SIG-M5 (cell line): Measurements from ENCODE around the gene SH3PXD2A.
"Not testable (repeated sequence)": the region's sequence is repeated elsewhere in the genome, so short reads cannot be mapped to it uniquely, and the experiment has no call there.

Experiments
- DNase-seq: peaks from one replicate; lab custom pipeline; 2025; lab: John Stamatoyannopoulos, UW

The SH3PXD2A gene

DNA sequence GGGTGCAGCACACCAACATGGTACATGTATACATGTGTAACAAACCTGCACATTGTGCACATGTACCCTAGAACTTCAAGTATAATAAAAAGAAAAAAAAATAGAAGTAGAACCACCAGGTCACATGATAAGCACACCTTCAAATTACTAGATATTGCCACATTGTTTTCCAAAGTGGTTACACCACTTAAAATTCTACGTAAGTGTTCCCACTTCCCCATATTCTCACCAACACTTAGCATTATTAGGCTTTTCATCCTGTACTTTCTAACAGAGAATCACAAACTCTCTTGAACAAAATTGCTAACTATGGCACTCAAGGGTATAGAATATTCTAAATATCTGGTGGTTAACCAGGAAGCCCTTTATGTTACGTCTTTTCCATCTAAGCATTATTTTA lies 22.6 kb downstream of the SH3PXD2A start:
- DNase-seq, result no peak

DNA sequence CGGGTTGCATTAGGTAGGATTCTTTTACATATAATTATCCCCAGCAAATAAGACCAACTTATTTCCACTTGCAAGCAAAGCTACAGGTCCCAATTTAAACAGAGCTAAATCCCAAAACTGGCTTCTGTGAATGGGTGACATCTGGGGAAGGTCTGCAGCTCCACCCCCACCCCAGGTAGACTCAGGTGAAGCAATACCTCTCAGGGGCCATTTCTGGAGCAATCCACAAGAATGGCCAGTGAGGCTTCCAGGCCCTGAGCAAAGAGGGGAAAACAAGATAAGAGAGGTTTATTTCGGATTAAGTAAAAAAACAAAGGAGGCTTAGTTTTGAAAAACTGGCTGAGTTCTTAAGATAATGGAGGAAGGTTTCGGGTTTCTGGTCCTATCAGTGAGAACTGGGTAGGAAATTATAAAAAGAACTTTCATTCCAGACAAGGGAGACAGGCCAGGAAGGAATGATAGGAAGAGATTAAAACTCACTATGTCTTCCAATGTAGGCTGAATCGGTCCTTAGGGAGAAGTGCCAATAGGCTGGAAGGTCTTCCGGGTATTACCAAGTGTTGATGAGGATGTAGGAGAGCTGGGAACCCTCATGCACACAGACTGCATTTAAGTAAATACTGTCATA lies 25.4 kb downstream of the SH3PXD2A start:
- no peak for DNase-seq

DNA sequence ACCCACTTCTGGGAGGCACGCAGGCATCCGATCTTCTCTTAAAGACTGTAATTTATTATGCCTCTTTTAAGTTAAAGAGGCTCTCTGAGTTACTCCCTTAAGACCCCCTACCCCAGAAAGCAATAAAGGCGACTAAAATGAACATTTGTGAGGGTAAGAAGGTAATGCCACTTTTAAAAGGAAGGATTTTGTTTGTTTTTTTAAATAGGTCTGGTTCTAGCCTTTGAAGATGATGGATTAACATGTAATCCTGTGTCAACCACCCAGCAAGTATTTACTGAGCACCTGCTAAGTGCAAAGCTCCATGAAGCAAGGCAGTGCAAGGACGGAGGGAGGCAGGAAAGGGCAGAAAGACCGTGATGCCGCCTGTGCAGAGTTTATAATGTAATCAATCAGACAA lies 26.1 kb downstream of the SH3PXD2A start:
- no peak for DNase-seq

DNA sequence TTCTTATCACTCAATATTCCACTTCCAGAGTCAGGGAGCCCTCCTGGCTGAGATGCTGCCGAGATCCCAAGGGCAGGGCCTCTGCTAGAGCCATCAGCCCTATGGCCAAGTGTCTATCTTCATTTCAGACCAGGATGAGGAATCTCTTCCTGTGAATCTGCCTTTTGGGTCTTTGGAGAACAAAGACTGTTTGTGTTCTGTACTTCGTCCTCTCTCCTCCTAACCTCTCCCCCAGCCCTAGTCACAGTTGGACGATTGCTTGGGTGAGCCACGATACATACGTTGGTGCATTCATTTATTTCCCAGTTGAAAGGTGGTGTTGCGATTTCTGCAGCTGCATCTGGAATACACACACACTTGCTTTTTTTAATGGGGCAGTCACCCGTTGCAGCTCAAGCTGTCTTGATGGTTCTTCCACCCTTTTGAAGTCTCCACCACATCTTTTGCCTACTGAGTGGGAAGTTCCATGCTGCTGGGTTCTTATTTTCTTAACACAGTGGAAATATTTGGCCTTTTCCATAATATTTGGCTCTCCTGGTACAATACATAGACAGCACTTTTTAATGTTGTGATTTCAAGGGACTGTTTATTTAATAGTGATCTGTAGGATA lies 26.7 kb downstream of the SH3PXD2A start:
- DNase-seq, result no peak

DNA sequence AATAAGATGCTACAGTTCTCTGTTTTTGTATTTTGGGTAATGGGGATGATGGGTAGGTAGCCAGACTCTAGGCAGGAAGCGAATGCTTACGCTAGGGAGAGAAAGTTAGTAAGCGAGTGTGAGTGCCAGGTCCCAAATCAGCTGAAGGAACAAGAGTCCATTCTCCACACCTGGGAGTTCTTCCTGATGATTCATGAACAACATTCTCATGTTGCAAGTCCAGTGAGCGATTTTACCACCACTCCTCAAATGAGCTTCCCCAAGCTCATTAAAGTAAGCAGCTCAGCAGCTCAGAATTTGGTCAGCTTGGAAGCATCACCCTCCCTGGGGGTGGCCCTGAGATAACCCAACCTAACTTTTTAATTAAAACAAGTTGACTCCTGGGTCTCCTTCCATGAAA lies 27.3 kb downstream of the SH3PXD2A start:
- DNase-seq, result no peak

DNA sequence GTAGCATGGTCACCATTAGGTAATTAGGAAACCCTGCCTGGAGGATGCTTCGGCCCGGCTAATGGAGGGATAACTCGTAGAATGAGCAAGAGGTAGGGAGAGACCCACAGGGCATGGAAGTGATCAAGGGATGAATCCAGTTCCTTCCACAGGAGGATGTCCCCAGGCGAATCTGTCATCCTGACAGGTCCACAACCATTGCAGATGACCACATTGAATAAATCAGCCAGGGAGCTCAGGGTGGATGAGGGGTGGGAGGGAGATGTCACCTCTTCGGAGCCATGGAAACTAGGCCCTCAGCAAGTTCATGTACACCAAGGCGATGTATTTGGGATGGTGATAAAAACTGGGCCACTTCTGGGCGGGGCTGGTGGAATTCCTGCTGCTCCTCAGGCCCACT lies 28.5 kb downstream of the SH3PXD2A start:
- DNase-seq, result no peak

DNA sequence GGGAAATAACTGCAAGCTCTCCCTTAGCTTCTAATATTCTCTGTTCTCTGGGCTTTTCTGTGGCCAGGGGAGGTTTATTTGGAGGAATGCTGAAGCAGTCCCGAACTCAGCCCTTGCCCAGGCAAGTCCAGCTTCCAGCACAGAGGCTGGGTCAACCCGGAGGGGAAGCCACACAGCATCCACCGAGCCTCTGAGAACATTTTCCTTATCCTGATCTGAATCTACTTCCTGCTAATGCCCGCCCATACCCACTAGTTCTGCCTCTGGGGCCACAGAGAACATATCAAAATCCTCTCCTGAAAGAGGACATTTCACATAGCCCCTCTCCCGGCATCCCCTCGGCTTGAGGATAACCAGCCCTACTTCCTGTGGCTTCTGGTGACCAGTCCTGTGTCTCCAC lies 31.1 kb downstream of the SH3PXD2A start:
- DNase-seq, result no peak

DNA sequence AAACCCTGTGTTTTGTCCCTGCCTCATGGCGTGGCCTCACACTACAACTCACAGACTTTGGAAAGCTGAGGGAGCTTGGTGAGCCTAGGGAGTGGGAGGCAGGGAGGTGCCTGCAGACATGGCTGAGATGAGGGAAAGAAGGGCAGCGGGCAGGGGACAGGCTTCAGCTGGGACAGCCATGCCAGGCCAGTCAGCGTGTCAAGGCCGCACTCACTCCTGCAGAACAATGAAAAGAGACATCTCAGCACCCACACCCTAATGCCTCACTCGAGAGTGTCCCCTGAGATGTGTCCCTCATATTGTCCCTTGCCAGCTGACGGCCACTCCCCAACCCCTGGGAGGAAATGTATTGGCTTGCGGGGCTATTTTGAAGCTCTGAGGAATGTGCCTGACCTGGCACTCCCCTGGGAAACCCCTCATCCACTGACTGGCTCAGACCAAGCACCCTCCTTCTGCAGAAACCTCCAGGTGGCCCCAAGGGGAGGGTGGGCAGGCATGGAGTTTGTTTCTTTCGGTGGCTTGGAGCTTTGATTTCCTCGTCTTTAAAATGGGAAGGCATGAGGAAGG lies 31.6 kb downstream of the SH3PXD2A start:
- no peak for DNase-seq

DNA sequence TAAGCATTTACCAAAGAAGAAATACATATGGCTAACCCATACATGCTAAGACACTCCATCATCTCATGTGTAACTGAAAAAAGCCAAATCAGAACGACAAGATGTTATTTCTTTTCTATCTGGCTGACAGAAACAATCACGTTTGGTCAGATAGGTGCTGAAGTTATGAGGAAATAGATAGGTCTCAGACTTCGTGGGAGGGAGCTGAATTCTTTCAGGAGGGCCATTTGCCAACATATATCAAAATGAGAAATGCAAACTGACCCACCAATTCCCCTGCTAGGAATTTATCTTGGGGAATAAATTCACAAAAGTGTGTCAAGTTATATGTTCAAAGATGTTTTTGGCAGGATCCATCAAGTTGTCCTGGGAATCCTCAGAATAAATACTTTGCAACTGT lies 32.6 kb downstream of the SH3PXD2A start:
- DNase-seq, result no peak

DNA sequence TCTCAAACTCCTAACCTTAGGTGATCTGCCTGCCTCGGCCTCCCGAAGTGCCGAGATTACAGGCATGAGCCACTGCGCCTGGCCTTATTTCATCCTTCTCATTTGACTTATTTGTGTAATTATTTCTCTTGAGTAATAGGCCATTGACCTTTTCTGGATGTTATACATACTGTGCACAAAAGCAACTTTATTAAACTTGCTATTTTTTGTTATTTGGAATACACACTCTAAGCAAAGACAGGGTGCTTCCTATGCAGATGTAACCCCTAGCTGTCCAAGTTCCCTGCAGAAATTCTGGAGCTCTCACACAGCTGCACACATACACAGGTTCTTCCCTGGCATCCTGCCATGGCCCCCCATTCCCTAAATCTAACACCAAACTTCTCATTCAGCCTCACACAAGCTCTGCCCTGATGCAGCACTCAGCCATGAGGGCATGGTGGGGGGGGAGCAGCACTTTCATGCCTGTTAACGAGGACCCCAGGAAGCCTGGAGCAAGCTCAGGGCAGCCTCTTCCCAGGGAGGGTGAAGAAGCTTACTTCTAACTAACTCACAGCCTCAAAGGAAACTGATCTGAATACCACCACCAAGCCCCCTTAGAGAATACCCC lies 33.2 kb downstream of the SH3PXD2A start:
- no peak for DNase-seq

DNA sequence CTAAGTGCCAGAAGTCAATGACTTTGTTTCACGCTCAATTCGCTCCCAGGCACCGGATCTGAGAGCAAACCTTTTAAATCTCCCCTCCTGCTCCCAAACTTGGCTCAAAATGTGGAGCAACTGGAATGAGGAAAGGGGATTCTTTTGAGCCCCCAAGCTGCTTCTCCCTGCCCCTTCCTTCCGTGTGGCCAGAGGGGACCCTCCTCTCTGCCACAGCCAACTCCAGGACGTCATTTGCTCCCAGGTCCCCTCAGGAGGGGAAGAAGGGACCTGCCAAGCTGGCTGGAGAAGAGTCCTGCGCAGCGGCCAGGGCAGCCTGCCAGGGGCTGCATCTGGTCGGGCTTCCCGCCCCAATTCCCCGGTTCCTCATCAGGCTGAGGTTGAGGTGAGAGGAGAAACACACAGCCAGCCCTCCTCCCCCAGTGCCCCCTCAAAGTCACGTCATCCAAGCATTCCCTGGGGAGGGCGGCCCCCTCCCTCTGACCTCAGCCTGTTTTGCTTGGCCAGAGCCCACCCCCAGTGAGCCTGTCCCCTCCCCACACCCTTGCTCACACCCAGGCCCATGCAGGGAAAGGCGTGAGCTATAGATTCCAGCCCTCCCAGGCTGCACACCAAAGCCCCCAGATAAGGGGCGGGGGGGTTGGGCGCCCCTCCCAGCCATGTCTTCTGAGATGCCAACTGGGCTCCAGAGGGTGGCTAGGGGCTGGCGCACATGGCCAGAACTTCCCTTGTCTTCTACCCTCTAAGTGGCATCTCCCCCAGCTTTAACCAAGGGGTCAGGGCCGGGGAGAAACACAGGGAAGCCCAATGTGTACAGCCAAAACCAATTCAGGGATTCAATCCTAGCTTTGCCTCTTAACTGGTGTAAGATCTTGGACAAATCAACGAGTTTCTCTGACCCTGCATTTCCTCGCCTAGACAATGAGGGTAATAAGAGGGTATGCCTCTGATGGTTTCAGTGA lies 35.0 kb downstream of the SH3PXD2A start:
- DNase-seq, result no peak

DNA sequence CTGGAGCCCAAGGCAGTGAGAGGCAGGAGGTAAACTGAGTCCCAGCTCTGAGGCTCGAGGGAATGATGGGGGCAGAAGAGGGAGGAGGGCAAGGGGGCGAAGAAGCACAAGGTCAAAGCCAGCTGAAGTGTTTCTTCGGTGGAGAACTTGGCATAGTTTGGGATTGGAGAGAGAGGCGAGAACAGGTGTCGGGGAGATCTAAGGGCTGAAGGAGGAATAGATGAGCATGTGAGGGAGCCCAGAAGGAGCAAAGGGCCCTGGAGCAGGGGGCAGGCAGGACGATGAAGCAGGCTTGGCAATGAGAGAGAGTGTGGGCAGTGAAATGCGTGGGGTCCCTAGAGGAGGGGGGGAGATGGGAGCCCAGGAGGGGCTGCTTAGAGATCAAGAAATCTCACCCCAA lies 35.9 kb downstream of the SH3PXD2A start:
- DNase-seq, result no peak

DNA sequence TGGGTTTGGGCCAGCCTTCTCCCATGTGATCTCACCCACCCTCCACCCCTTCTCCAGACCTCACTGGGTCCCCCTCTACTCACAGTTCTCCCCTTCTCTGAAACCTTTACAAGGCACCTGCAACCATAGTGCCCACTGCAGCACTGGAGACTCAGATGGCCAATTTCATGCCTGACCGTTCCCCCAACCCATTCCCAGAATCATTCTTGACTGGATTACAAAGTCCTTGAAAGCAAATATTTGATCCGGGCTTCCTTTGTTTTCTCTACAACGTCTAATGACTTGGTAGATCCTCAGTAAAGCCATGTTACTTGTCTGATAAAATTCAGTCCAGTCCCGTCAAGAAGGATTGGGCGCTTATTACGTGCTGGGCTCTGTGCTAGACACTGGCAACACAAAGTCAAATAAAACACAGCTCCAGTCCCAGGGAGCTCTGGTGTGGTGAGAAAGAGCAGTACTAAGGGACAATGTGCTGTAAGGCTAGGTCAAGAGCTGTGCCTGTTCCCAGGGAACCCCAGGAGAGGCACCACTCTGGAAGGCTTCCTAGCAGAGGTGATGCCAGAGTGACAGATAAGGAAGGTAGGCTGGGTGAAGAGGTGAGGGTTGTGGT lies 36.5 kb downstream of the SH3PXD2A start:
- no peak for DNase-seq

DNA sequence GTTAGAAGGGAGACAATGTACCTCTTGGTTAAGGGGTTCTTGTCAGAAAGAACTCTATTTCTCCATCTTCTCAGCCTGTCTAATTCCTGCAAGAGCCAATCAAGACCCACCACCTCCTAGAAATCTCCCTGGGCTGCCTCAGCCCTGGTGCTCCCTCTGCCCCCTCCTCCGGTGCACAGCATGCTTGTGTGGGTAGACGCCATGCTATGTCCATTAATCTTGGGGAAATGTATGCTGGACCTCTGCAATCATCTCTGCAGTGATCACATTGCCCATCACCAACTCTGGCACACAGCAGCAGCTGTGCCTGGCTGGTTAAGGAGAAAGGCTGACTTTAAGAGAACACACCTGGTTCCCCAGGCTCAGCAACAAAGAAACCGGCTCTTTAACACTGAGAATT lies 37.3 kb downstream of the SH3PXD2A start:
- no peak for DNase-seq

DNA sequence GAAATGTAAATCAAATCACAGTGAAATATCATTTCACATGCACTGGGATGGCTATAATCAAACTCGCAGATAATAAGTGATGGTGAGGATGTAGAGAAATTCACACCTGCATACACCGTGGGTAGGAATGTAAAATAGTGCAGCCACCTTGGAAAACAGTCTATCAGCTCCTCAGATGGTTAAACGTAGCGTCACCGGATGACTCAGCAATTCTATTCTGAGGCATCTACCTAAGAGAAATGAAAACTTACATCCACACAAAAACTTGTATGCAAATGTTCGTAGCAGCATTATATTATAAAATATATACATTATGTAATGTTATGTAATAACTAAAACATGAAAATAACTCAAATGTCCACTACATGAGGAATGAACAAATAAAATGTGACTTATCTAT lies 38.9 kb downstream of the SH3PXD2A start:
- no peak for DNase-seq

DNA sequence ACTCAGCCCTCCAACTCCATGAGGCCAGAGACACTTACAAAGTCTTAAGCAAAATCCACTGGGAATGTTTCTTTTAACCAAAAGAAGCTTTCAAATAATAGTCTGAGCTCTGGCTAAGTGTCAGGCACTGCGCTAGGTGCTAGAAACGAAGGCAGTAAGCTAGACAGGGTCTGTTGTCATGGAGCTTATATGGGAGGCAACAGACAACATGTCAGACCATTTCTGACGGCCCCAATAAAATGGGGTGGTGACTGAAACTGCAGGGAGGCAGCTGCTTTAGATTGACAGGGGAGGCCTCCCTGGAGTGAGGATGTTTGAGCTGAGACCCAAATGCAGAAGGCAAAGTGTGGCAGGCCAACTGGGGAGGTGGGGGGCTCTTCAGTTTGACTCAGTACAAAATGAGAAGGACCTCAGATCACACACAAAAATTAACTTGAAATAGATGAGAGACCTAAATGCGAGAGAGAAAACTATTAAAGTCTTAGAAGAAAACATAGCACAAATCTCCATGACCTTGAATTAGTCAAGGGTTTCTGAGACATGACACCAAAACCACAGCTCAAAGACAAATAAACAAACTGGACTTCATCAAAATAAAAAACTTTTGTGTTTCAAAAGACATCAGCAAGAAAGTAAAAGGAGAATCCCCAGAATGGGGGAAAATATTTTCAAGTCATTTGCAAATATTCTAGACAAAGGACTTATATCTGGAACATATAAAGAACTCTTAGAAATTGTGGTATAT lies 40.6 kb downstream of the SH3PXD2A start:
- DNase-seq, result no peak

DNA sequence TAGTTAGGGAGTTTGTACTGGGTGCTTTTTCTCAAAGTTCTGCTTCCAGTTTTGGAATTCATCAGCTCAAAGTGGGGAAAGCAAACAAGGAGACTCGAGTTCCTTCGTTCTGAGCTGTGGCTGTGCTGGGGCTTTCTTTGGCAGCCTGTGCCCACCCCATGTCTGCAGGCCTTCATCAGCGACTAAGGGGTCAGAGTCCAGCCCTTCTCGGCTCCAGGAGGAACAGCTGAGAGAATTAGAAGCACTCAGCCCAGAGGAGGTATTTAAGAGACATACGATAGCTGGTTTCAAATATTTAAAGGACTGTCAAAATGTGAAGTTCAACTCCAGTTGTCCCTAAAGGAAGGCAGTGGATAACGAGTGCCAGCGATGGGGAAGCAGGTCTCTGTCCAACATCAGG lies 41.3 kb downstream of the SH3PXD2A start:
- no peak for DNase-seq

DNA sequence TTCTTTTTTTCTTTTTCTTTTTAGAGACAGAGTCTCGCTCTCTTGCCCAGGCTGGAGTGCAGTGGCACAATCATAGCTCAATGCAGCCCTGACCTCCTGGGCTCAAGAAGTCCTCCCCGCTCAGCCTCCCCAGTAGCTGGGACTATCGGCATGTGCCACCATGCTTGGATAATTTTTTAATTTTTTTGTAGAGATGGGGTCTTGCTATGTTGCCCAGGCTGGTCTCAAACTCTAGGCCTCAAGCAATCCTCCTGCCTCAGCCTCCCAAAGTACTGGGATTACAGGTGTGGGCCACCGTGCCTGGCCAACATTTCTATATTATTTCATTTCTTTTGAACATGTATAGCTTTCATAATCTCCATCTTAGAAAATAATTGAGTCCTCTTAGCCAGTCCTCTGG lies 42.1 kb downstream of the SH3PXD2A start:
- DNase-seq, result not testable (repeated sequence)

DNA sequence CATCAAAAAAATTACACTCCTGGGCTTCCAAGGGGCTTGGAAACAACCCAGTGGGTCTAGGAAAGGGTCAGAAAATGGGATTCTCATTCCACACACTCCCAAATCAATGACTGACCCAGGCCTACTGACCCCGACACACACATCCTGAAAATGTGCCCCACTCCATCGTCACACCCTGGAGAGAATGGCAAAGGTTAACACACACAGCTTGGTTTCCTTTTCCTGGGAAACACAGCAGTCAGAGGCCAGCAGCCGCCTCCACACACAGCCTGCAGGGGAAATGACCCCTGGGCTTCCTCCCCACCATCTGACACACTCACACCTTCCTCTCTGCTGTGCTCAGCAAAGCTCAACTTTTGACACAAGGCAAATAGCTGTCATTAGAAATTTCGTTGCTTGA lies 42.9 kb downstream of the SH3PXD2A start:
- DNase-seq, result no peak

DNA sequence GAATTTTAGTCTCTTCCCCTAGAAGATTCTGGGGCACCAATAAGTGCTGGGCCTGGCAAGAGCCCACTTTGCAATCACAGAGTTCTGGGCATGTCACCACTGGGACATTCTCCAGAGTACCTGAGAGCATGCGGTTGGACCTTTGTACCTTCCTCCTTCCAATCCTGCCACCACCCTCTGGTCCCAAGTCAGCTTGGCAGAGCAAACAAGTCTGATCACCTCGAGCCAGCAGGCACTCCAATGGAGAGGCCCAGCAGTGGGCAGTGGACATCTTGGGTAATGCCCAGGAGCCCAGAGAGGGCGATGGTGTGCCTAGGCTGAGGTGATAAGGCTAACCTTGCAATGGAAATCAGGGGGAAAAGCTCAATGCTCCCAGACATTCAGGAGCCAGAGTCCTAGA lies 43.4 kb downstream of the SH3PXD2A start:
- no peak for DNase-seq

DNA sequence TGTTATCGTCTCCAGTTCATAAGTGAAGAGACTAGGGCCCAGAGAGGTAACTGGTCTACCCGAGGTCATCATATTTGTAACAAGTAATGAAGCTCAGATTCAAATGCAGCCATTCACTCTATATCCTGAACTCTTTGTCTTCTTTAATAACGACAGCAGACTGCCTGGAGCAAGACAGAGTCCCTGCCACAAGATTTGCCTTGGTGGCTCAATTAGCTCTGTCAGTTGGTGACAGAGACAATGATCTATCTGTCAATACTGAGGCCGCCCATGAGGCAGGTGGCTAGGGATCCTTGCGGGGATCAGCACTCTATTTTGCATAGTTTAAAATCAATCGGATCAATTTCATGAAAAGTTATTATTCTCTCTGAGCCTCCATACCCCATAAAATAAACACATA lies 43.9 kb downstream of the SH3PXD2A start:
- DNase-seq, result no peak
